Prostate gland (tissue), 2 donors: ENCODE results near the gene CES3. TPM values are rescaled to one million over a fixed set of nuclear protein-coding genes. Genes with fewer than 3 reads are reported as not detected.
A peak's percentile ranks its signal among the peaks of the same experiment; 100 is the strongest.

Source experiments
- DNase-seq: peaks from one replicate; pipeline ENCODE4 v3.0.0-alpha.2; 2019; ENCODE audit warnings: low spot score
- H3K27ac ChIP-seq, 2 donors: fragments of 200-600 bp; sonication (generic); 2 replicates each; pipeline ENCODE4 v1.5.1; 2017 to 2019
- H3K27me3 ChIP-seq: fragments of 200-600 bp; sonication (generic); replicated peaks from 2 replicates; pipeline ENCODE4 v1.5.1; 2019; ENCODE audit not compliant: insufficient read depth
- H3K36me3 ChIP-seq, 2 donors: fragments of 200-600 bp; sonication (generic); 1 replicate in 1 of 2; 2 replicates in 1 of 2; pipeline versions ENCODE4 v1.5.1 to v1.8.1; 2017 to 2019
- H3K4me1 ChIP-seq: fragments of 200-600 bp; sonication (generic); replicated peaks from 2 replicates; pipeline ENCODE4 v1.5.1; 2019
- H3K4me3 ChIP-seq, 2 donors: fragments of 200-600 bp; sonication (generic); 2 replicates each; pipeline ENCODE4 v1.5.1; 2017 to 2019
- H3K9me3 ChIP-seq: fragments of 200-600 bp; sonication (generic); 2 replicates; pipeline ENCODE4 v1.5.1; 2017
- POLR2A ChIP-seq: fragments of 450-650 bp; IDR thresholded peaks from one replicate; pipeline ENCODE4 v1.6.1; 2016; ENCODE audit warnings: antibody characterized with exemption, mild to moderate bottlenecking
- POLR2AphosphoS5 ChIP-seq: sonication (generic); formaldehyde crosslinking; IDR thresholded peaks from one replicate; pipeline ENCODE4 v1.6.1; 2017; ENCODE audit warnings: antibody characterized with exemption
- WGBS: methylation state at CpG from one replicate; pipeline ENCODE4 v1.1.5; 2018; 5-methylcytosine and 5-hydroxymethylcytosine counted together
- intact Hi-C: fragments of 100-400 bp; cut with DNase I; formaldehyde crosslinking; loops from one replicate; pipeline ENCODE4 v1.14.2; 2022
- total RNA-seq, 2 donors: library from RNA; depleted of rRNA; stranded (reverse); fragments of >200 nt; gene quantifications; one replicate each; pipeline ENCODE4 v1.1.0, GENCODE V29; 2016
- TF ChIP-seq, protein P1 (sequence below), 4 experiments: fragments of 200-600 bp in 2 of 4; fragments of 450-650 bp in 2 of 4; sonication (generic) in 2 of 4; IDR thresholded peaks; 1 replicate in 3 of 4; 2 replicates in 1 of 4; pipeline ENCODE4 v1.5.1; 2016 to 2019; ENCODE audit warnings: antibody characterized with exemption in 4 of 4, mild to moderate bottlenecking in 2 of 4, moderate library complexity in 2 of 4

Gene CES3
- total RNA-seq, 2 donors from 2014 or later: 0.36 to 0.80 TPM

DNA sequence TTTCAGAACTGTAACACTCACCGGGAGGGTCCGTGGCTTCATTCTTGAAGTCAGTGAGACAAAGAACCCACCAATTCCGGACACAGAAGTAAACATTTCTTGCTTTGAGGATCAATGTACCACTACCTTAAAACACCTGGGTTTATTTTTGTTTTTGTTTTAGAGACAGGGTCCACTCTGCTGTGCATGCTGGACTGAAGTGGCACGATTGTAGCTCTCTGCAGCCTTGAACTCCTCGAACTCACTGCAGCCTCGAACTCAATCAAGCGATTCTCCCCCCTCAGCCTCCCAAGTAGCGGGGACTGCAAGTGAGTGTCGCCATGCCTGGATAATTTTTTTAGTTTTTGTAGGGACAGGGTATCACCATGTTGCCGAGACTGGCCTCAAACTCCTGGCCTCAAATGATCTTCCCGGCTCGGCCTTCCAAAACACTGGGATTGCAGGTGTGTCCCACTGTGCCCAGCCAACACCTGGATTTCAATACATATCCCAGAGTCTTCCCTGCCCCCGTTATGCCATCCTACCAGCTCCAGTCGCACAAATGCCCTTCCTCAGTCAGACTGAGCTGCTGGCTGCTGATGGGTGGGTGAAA lies 14.3 kb downstream of the CES3 start:
- intact Hi-C loops: no loop called here

DNA sequence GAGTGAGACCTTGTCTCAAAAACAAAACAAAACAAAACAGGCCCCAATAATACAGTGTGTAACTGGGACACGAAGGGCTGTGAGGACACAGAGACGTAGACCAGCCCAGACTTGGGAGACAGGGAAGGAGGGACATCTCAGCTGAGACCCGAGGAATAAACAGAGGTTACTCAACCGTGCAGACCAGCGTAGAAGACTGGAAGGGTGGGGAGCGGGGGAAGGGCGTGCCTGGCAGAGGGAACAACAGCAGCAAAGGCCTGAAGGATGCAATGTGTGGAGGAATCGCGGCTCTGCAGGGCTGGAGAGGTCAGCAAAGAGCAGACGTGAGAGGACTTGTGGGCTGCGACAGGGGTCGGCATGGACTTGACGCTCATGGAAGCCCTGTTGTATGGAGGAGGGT lies 15.7 kb downstream of the CES3 start:
- Histone ChIP-seq H3K27ac (no peak overlapping the region), H3K27me3 (no peaks in the 10 kb centered on the region), H3K9me3 (no peaks in the 10 kb centered on the region), H3K36me3 (no peaks in the 10 kb centered on the region), H3K4me1 (no peaks in the 10 kb centered on the region), H3K4me3 (no peak overlapping the region)
- no peak for DNase-seq
- WGBS: 41% methylated on average over 13 of the region's 13 CpGs
- TF ChIP-seq POLR2AphosphoS5 (no peak), POLR2A (no peak)
- TF ChIP-seq, protein P1, sequence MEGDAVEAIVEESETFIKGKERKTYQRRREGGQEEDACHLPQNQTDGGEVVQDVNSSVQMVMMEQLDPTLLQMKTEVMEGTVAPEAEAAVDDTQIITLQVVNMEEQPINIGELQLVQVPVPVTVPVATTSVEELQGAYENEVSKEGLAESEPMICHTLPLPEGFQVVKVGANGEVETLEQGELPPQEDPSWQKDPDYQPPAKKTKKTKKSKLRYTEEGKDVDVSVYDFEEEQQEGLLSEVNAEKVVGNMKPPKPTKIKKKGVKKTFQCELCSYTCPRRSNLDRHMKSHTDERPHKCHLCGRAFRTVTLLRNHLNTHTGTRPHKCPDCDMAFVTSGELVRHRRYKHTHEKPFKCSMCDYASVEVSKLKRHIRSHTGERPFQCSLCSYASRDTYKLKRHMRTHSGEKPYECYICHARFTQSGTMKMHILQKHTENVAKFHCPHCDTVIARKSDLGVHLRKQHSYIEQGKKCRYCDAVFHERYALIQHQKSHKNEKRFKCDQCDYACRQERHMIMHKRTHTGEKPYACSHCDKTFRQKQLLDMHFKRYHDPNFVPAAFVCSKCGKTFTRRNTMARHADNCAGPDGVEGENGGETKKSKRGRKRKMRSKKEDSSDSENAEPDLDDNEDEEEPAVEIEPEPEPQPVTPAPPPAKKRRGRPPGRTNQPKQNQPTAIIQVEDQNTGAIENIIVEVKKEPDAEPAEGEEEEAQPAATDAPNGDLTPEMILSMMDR (IDR thresholded peaks at IDR 0.05): no peak
- intact Hi-C loops: loop anchor here (1.0 to 2.0 kb wide), 2 partner anchors 179 to 208 kb away; no protein-coding TSS in a partner anchor

More for the DNA sequence above, 14.3 kb downstream of the CES3 start:
- Histone ChIP-seq H3K4me3 (no peak overlapping the region), H3K27me3 (no peaks in the 10 kb centered on the region), H3K4me1 (no peaks in the 10 kb centered on the region), H3K9me3 (no peaks in the 10 kb centered on the region), H3K36me3 (no peaks in the 10 kb centered on the region), H3K27ac (no peak overlapping the region)
- TF ChIP-seq POLR2AphosphoS5 (no peak), POLR2A (no peak)
- TF ChIP-seq, protein P1 (IDR thresholded peaks at IDR 0.05): no peak
- 83% methylated on average over 14 of the region's 14 CpGs for WGBS
- no peak for DNase-seq

DNA sequence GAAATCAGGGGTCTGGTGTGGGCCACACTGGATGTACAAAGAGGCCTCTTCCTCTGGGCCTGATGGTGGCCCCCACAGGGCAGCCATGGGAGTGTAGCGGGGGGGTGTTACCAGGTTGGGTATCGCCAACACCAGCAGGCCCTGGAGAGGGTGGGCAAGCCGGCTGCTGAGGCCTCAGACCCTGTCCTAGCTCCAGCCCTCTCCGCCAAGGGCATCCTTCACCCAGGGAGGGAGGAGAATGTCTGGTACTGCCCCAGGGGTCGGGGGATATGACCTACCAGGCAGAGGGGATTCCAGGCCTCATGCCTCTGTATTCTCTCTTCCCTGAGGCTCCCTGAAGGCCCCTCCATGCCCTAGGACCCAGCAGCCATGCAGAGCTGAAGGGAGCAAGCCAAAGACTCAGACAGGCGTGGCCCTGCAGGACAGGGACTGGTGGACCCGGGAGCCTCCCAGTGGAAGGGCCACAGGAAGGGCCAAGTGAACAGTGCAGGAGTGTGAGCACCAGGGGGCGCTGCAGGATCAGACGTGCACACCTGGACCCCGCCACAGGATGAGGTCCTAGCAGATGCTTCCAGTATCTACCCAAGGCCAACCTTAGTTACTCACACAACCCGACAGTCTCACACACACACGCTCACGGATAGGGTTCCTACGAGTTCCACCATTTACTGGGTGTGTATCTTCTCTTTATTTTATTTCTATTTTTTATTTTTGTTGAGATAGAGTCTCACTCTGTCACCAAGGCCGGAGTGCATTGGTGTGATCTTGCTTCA lies 16.5 kb downstream of the CES3 start:
- WGBS: 29% methylated on average over 15 of the region's 15 CpGs
- no peak overlapping the region for H3K27ac ChIP-seq
- H3K4me1 ChIP-seq: no peaks in the 10 kb centered on the region
- H3K36me3 ChIP-seq: no peaks in the 10 kb centered on the region
- H3K27me3 ChIP-seq: no peaks in the 10 kb centered on the region
- H3K9me3 ChIP-seq: no peaks in the 10 kb centered on the region
- intact Hi-C loops: loop anchor here (1.0 to 2.0 kb wide), 2 partner anchors 178 to 207 kb away; no protein-coding TSS in a partner anchor
- DNase-seq: peak; percentile 86
- TF ChIP-seq POLR2AphosphoS5 (peak; percentile 51), POLR2A (no peak)
- TF ChIP-seq, protein P1 (IDR thresholded peaks at IDR 0.05): peak; percentile 94 to 98 (median 96)
- H3K4me3 ChIP-seq: no peak overlapping the region

DNA sequence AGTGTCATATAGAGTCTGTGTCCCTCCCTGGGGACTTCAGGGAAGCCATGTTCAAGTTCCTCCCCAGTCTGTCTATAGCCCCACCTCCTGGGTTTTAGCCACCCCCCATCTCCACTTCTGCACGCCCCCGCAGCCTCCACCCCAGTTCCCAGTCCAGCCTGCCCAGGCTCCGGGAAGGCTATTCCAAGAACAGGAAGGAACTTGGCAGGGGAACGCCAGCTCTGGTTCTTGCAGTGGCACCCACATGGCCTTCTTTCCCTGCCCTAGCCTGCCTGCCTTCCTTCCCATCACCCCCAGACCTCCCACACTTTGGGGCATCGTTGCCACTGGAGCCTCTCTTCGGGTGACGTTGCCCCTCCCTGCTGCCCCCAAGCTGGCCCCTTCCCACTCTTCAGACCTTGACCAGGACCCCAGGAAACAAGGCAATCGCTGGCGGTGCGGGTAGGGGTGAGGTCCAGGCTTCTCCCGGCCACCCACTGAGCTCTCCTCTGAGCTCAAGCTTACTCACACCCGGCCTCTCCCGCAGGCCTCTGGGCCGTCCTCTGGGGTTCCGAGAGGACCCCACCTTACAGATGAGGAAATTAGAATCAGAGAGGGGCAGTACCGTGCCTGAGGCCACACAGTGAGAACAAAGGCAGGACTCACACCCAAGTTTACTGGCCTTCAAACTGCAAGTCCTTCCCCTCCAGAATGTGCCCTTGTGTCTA lies 18.1 kb downstream of the CES3 start:
- DNase-seq: no peak

More for the DNA sequence above, 18.1 kb downstream of the CES3 start:
- Histone ChIP-seq H3K4me1 (no peaks in the 10 kb centered on the region), H3K9me3 (no peaks in the 10 kb centered on the region), H3K27me3 (no peaks in the 10 kb centered on the region), H3K36me3 (no peaks in the 10 kb centered on the region), H3K4me3 (no peak overlapping the region), H3K27ac (no peak overlapping the region)
- WGBS: 56% methylated on average over 16 of the region's 16 CpGs
- intact Hi-C loops: no loop called here
- TF ChIP-seq, protein P1 (IDR thresholded peaks at IDR 0.05): no peak
- TF ChIP-seq POLR2A (no peak), POLR2AphosphoS5 (no peak)
